Dendritic cell treated with granulocyte-macrophage colony-stimulating factor and Interleukin-4, amounts not matched to agents 40 ng/mL and 50 ng/mL, for 4 days (primary cell): ENCODE measurements around the gene VPS13C.

Experiments
- H3K27ac Mint-ChIP-seq: one replicate; pipeline ENCODE4 v1.8.0; 2022; ENCODE audit warnings: mild to moderate bottlenecking, mixed read lengths
- H3K27me3 Mint-ChIP-seq: one replicate; pipeline ENCODE4 v1.8.0; 2022; ENCODE audit warnings: mild to moderate bottlenecking, mixed read lengths
- H3K36me3 Mint-ChIP-seq: one replicate; pipeline ENCODE4 v1.8.0; 2022; ENCODE audit warnings: low read depth, mixed read lengths
- H3K4me1 Mint-ChIP-seq: one replicate; pipeline ENCODE4 v1.8.0; 2022; ENCODE audit warnings: low read depth, mixed read lengths
- H3K4me3 Mint-ChIP-seq: one replicate; pipeline ENCODE4 v1.8.0; 2022; ENCODE audit warnings: mild to moderate bottlenecking, moderate library complexity, mixed read lengths
- H3K9me3 Mint-ChIP-seq: one replicate; pipeline ENCODE4 v1.8.0; 2022; ENCODE audit warnings: mixed read lengths
- intact Hi-C: fragments of 100-400 bp; cut with micrococcal nuclease; formaldehyde crosslinking; loops from one replicate; pipeline ENCODE4 v1.15.0; 2022

The VPS13C gene

GRCh38 chr15:62089616-62090015, 29.4 kb upstream of the VPS13C start:
- intact Hi-C loops = no loop called here
- no peaks in the 10 kb centered on the region for H3K9me3 Mint-ChIP-seq
- H3K27me3 Mint-ChIP-seq = no peaks in the 10 kb centered on the region
- no peaks in the 10 kb centered on the region for H3K36me3 Mint-ChIP-seq
- H3K4me3 Mint-ChIP-seq = no peak overlapping the region
- no peak overlapping the region for H3K27ac Mint-ChIP-seq
- peaks cover 8% of the 10 kb centered on the region for H3K4me1 Mint-ChIP-seq

- Mint-ChIP-seq H3K9me3 (peaks cover 8% of the 10 kb centered on the region), H3K36me3 (no peaks in the 10 kb centered on the region), H3K4me1 (peaks cover 8% of the 10 kb centered on the region), H3K27me3 (no peaks in the 10 kb centered on the region), H3K4me3 (no peak overlapping the region), H3K27ac (no peak overlapping the region)
- intact Hi-C loops = no loop called here
Observed at GRCh38 chr15:62088353-62088693, 28.1 kb upstream of the VPS13C start.

GRCh38 chr15:62087671-62088352, 27.6 kb upstream of the VPS13C start:
- intact Hi-C loops = no loop called here
- Mint-ChIP-seq H3K36me3 (no peaks in the 10 kb centered on the region), H3K27ac (no peak overlapping the region)

GRCh38 chr15:62085740-62086139, 25.5 kb upstream of the VPS13C start:
- Mint-ChIP-seq H3K36me3 (no peaks in the 10 kb centered on the region), H3K27me3 (no peaks in the 10 kb centered on the region), H3K9me3 (peaks cover 8% of the 10 kb centered on the region), H3K4me1 (peaks cover 8% of the 10 kb centered on the region), H3K27ac (no peak overlapping the region), H3K4me3 (no peak overlapping the region)
- intact Hi-C loops = no loop called here

More at GRCh38 chr15:62087671-62088352, 27.6 kb upstream of the VPS13C start:
- Mint-ChIP-seq H3K9me3 (peaks cover 8% of the 10 kb centered on the region), H3K4me1 (peaks cover 8% of the 10 kb centered on the region), H3K4me3 (no peak overlapping the region), H3K27me3 (no peaks in the 10 kb centered on the region)

- no peak overlapping the region for H3K4me3 Mint-ChIP-seq
- H3K27me3 Mint-ChIP-seq = no peaks in the 10 kb centered on the region
Observed at GRCh38 chr15:62083194-62084154, 23.2 kb upstream of the VPS13C start.

GRCh38 chr15:62079594-62079993, 19.3 kb upstream of the VPS13C start:
- no peaks in the 10 kb centered on the region for H3K27me3 Mint-ChIP-seq
- no peaks in the 10 kb centered on the region for H3K36me3 Mint-ChIP-seq
- H3K4me1 Mint-ChIP-seq = no peaks in the 10 kb centered on the region
- H3K4me3 Mint-ChIP-seq = no peak overlapping the region
- peaks cover 8% of the 10 kb centered on the region for H3K9me3 Mint-ChIP-seq
- intact Hi-C loops = no loop called here
- H3K27ac Mint-ChIP-seq = no peak overlapping the region

More at GRCh38 chr15:62083194-62084154, 23.2 kb upstream of the VPS13C start:
- Mint-ChIP-seq H3K9me3 (peaks cover 8% of the 10 kb centered on the region), H3K4me1 (peaks cover 8% of the 10 kb centered on the region), H3K27ac (no peak overlapping the region), H3K36me3 (no peaks in the 10 kb centered on the region)
- intact Hi-C loops = no loop called here

- Mint-ChIP-seq H3K36me3 (no peaks in the 10 kb centered on the region), H3K27me3 (peaks cover 5% of the 10 kb centered on the region), H3K9me3 (no peaks in the 10 kb centered on the region), H3K27ac (no peak overlapping the region), H3K4me3 (no peak overlapping the region), H3K4me1 (no peaks in the 10 kb centered on the region)
- intact Hi-C loops = no loop called here
Observed at GRCh38 chr15:62075595-62076277, 15.5 kb upstream of the VPS13C start.

GRCh38 chr15:62071711-62072308, 11.6 kb upstream of the VPS13C start:
- no peak overlapping the region for H3K27ac Mint-ChIP-seq
- H3K27me3 Mint-ChIP-seq = peaks cover 20% of the 10 kb centered on the region
- peaks cover 14% of the 10 kb centered on the region for H3K4me1 Mint-ChIP-seq
- H3K36me3 Mint-ChIP-seq = no peaks in the 10 kb centered on the region
- H3K9me3 Mint-ChIP-seq = no peaks in the 10 kb centered on the region
- intact Hi-C loops = no loop called here
- no peak overlapping the region for H3K4me3 Mint-ChIP-seq

GRCh38 chr15:62069551-62069950, 9.3 kb upstream of the VPS13C start:
- H3K27me3 Mint-ChIP-seq = peaks cover 37% of the 10 kb centered on the region
- H3K4me1 Mint-ChIP-seq = peaks cover 21% of the 10 kb centered on the region
- no peaks in the 10 kb centered on the region for H3K9me3 Mint-ChIP-seq
- intact Hi-C loops = loop anchor here (5.0 kb wide), 1 partner anchor 42 kb away; no protein-coding TSS in a partner anchor
- H3K27ac Mint-ChIP-seq = no peak overlapping the region
- H3K36me3 Mint-ChIP-seq = no peaks in the 10 kb centered on the region
- H3K4me3 Mint-ChIP-seq = no peak overlapping the region

- Mint-ChIP-seq H3K27me3 (peaks cover 41% of the 10 kb centered on the region), H3K27ac (no peak overlapping the region), H3K4me1 (peaks cover 21% of the 10 kb centered on the region), H3K9me3 (no peaks in the 10 kb centered on the region), H3K4me3 (peak overlapping the region; percentile 55), H3K36me3 (no peaks in the 10 kb centered on the region)
- intact Hi-C loops = loop anchor here (5.0 kb wide), 1 partner anchor 41 kb away; no protein-coding TSS in a partner anchor
Observed at GRCh38 chr15:62068810-62069167, 8.5 kb upstream of the VPS13C start.

GRCh38 chr15:62068071-62068809, 8.0 kb upstream of the VPS13C start:
- Mint-ChIP-seq H3K36me3 (no peaks in the 10 kb centered on the region), H3K4me1 (peaks cover 21% of the 10 kb centered on the region), H3K9me3 (no peaks in the 10 kb centered on the region), H3K4me3 (peak overlapping the region; percentile 55), H3K27me3 (peaks cover 45% of the 10 kb centered on the region), H3K27ac (no peak overlapping the region)
- intact Hi-C loops = loop anchor here (5.0 kb wide), 1 partner anchor 41 kb away; no protein-coding TSS in a partner anchor

- peaks cover 21% of the 10 kb centered on the region for H3K4me1 Mint-ChIP-seq
- no peaks in the 10 kb centered on the region for H3K9me3 Mint-ChIP-seq
- no peak overlapping the region for H3K27ac Mint-ChIP-seq
- intact Hi-C loops = loop anchor here (5.0 kb wide), 1 partner anchor 40 kb away; no protein-coding TSS in a partner anchor
- H3K36me3 Mint-ChIP-seq = no peaks in the 10 kb centered on the region
- peak overlapping the region; percentile 69 for H3K4me3 Mint-ChIP-seq
- H3K27me3 Mint-ChIP-seq = peaks cover 49% of the 10 kb centered on the region
Observed at GRCh38 chr15:62067448-62068044, 7.3 kb upstream of the VPS13C start.
